ENCODE data around the gene BEGAIN. TPM values are rescaled to one million over a fixed set of nuclear protein-coding genes. Genes with fewer than 3 reads are reported as not detected.
"Not testable (repeated sequence)": the region's sequence is repeated elsewhere in the genome, so short reads cannot be mapped to it uniquely, and the experiment has no call there.

BEGAIN gene
- total and polyA plus RNA-seq, 4 donors = 4.9 to 26.6 (median 13.2) TPM

- H3K9me3 ChIP-seq (ENCODE audit: control insufficient read depth, insufficient read depth, low read length); DNase-seq (ENCODE audit: low read depth in 4 of 6, low spot score in 6 of 6); H3K4me3 ChIP-seq (ENCODE audit: low read depth, low read length); H3K4me1 ChIP-seq (ENCODE audit: control insufficient read depth, insufficient read depth, low read length); H3K36me3 ChIP-seq (ENCODE audit: control insufficient read depth, insufficient read depth, low read length); H3K27me3 ChIP-seq (ENCODE audit: control insufficient read depth, insufficient read depth, low read length); H3K27ac ChIP-seq (ENCODE audit: low read depth, low read length): not testable (repeated sequence)
- WGBS (ENCODE audit: insufficient coverage) = 100% methylated on average over 1 of the region's 3 CpGs
Measured at GRCh38 chr14:100506053-100506452, 81.2 kb downstream of the BEGAIN start.

DNA sequence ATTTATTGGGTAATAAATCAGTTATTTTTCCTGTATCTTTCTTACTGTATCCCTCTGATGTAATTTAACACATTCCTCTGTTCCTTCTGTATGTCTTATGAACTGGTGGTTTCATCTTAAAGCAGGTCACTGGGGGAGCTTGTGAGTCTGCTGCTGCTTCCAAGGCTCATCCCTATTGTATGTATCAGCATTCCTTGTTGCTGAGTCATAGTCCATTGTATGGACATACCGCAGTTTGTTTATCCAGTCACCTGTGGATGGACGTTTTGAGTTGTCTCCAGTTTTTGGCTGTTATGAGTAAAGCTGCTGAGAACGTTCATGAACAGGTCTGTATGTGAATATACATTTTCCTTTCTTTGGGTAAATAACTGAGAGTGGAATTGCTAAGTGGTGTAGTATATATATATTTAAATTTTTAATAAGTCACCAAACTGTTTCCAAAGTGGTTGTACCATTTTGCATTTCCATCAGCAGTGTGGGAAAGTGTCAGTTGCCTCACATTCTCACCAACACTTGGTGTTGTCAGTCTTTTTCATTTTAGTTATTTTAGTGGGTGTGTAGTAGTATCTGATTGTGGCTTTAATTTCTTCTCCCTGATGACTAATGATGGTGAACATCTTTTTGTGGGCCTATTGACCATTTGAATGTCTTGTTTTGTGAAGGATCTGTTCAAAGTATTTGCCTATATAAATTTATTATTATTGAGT lies 82.7 kb downstream of the BEGAIN start:
- Histone ChIP-seq H3K4me1 (ENCODE audit: control insufficient read depth, insufficient read depth, low read length) (peaks cover 7% of the 10 kb centered on the region), H3K27ac (ENCODE audit: low read depth, low read length) (no peak overlapping the region), H3K4me3 (ENCODE audit: low read depth, low read length) (no peak overlapping the region), H3K36me3 (ENCODE audit: control insufficient read depth, insufficient read depth, low read length) (no peaks in the 10 kb centered on the region), H3K27me3 (ENCODE audit: control insufficient read depth, insufficient read depth, low read length) (no peaks in the 10 kb centered on the region), H3K9me3 (ENCODE audit: control insufficient read depth, insufficient read depth, low read length) (peaks cover 4% of the 10 kb centered on the region)
- 92% methylated on average over 2 of the region's 3 CpGs for WGBS (ENCODE audit: insufficient coverage)
- DNase-seq (ENCODE audit: low read depth in 4 of 6, low spot score in 6 of 6) = no peak

- Histone ChIP-seq H3K4me1 (ENCODE audit: control insufficient read depth, insufficient read depth, low read length) (peaks cover 7% of the 10 kb centered on the region), H3K27ac (ENCODE audit: low read depth, low read length) (no peak overlapping the region), H3K27me3 (ENCODE audit: control insufficient read depth, insufficient read depth, low read length) (no peaks in the 10 kb centered on the region), H3K9me3 (ENCODE audit: control insufficient read depth, insufficient read depth, low read length) (peaks cover 4% of the 10 kb centered on the region), H3K4me3 (ENCODE audit: low read depth, low read length) (no peak overlapping the region), H3K36me3 (ENCODE audit: control insufficient read depth, insufficient read depth, low read length) (no peaks in the 10 kb centered on the region)
- 40% methylated on average over 1 of the region's 7 CpGs for WGBS (ENCODE audit: insufficient coverage)
- DNase-seq (ENCODE audit: low read depth in 4 of 6, low spot score in 6 of 6) = peak in 2 of 6 donors; percentile 19 to 93
Measured at GRCh38 chr14:100503251-100503650, 84.0 kb downstream of the BEGAIN start.

GRCh38 chr14:100502622-100503220 lies 84.5 kb downstream of the BEGAIN start:
- DNase-seq (ENCODE audit: low read depth in 4 of 6, low spot score in 6 of 6) = no peak
- Histone ChIP-seq H3K4me1 (ENCODE audit: control insufficient read depth, insufficient read depth, low read length) (peaks cover 11% of the 10 kb centered on the region), H3K36me3 (ENCODE audit: control insufficient read depth, insufficient read depth, low read length) (no peaks in the 10 kb centered on the region), H3K9me3 (ENCODE audit: control insufficient read depth, insufficient read depth, low read length) (peaks cover 4% of the 10 kb centered on the region), H3K4me3 (ENCODE audit: low read depth, low read length) (no peak overlapping the region), H3K27ac (ENCODE audit: low read depth, low read length) (no peak overlapping the region), H3K27me3 (ENCODE audit: control insufficient read depth, insufficient read depth, low read length) (no peaks in the 10 kb centered on the region)
- 92% methylated on average over 10 of the region's 10 CpGs for WGBS (ENCODE audit: insufficient coverage)

DNA sequence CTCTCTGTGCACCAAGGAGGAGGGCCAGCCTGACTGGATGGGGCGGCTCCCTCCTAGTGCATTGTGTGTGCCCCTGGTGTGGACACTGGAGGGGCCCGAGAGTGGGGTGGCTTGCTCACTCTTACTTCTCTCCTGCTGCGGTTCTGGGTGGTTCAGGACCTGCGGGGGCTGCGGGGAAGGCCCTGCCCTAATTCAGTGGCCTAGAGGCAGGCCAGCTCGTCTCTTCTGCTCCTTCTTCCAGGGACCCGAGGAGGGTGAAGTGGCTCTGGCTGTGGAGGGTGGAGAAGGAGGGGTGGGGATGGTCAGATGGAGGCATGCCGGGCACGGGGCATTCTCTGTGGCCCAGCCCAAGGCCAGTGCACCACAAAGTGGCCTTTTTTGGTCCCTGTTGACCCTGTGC lies 87.1 kb downstream of the BEGAIN start:
- no peaks in the 10 kb centered on the region for H3K36me3 ChIP-seq (ENCODE audit: control insufficient read depth, insufficient read depth, low read length)
- no peaks in the 10 kb centered on the region for H3K27me3 ChIP-seq (ENCODE audit: control insufficient read depth, insufficient read depth, low read length)
- DNase-seq (ENCODE audit: low read depth in 4 of 6, low spot score in 6 of 6) = no peak
- H3K4me3 ChIP-seq (ENCODE audit: low read depth, low read length) = no peak overlapping the region
- 100% methylated on average over 4 of the region's 9 CpGs for WGBS (ENCODE audit: insufficient coverage)
- H3K9me3 ChIP-seq (ENCODE audit: control insufficient read depth, insufficient read depth, low read length) = peaks cover 4% of the 10 kb centered on the region
- no peak overlapping the region for H3K27ac ChIP-seq (ENCODE audit: low read depth, low read length)
- peaks cover 13% of the 10 kb centered on the region for H3K4me1 ChIP-seq (ENCODE audit: control insufficient read depth, insufficient read depth, low read length)

- H3K36me3 ChIP-seq (ENCODE audit: control insufficient read depth, insufficient read depth, low read length) = no peaks in the 10 kb centered on the region
- peak in 1 of 6 donors; percentile 21 for DNase-seq (ENCODE audit: low read depth in 4 of 6, low spot score in 6 of 6)
- 81% methylated on average over 7 of the region's 9 CpGs for WGBS (ENCODE audit: insufficient coverage)
Measured at GRCh38 chr14:100498068-100498467, 89.1 kb downstream of the BEGAIN start.

DNA sequence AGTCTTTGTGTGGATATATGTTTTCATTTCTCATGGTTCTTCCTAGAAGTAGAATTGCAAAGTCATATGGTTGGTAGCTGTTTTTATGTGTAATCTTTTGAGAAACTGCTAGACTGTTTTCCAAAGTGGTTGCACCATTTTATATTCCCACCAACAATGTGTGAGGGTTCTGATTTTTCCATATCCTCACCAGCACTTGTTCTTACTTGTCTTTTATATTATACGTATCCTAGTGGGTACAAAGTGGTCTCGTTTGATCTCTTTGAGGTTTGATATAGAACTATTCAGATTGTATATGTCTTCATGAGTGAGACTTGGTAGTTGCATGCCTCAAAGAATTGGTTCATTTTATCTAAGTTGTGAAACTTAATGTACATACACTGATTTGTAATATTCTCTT lies 91.3 kb downstream of the BEGAIN start:
- DNase-seq (ENCODE audit: low read depth in 4 of 6, low spot score in 6 of 6) = no peak
- Histone ChIP-seq H3K4me1 (ENCODE audit: control insufficient read depth, insufficient read depth, low read length) (peaks cover 11% of the 10 kb centered on the region), H3K36me3 (ENCODE audit: control insufficient read depth, insufficient read depth, low read length) (peaks cover 2% of the 10 kb centered on the region), H3K27me3 (ENCODE audit: control insufficient read depth, insufficient read depth, low read length) (no peaks in the 10 kb centered on the region), H3K9me3 (ENCODE audit: control insufficient read depth, insufficient read depth, low read length) (no peaks in the 10 kb centered on the region), H3K4me3 (ENCODE audit: low read depth, low read length) (no peak overlapping the region), H3K27ac (ENCODE audit: low read depth, low read length) (no peak overlapping the region)
- no CpG with 5 or more reads among the region's 2 CpGs for WGBS (ENCODE audit: insufficient coverage)

More at GRCh38 chr14:100498068-100498467, 89.1 kb downstream of the BEGAIN start:
- Histone ChIP-seq H3K9me3 (ENCODE audit: control insufficient read depth, insufficient read depth, low read length) (no peaks in the 10 kb centered on the region), H3K27me3 (ENCODE audit: control insufficient read depth, insufficient read depth, low read length) (no peaks in the 10 kb centered on the region), H3K4me1 (ENCODE audit: control insufficient read depth, insufficient read depth, low read length) (peaks cover 12% of the 10 kb centered on the region), H3K4me3 (ENCODE audit: low read depth, low read length) (no peak overlapping the region), H3K27ac (ENCODE audit: low read depth, low read length) (no peak overlapping the region)

DNA sequence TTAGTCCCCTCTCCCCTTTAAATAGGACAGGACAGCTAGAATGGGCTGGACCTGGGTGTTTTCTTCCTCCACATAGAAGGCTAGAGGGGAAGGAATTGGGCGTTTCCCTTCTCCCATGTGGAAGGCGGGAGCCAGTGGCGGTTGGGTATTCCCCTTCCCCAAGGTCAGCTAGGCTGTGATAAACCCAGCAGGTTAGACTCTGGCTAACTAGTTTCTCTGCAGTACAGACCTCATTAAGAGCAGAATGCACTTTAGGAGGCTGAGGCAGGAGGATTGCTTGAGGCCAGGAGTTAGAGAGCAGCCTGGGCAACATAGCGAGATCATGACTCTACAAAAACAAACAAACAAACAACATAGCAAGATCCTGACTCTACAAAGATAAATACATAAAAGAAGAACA lies 92.6 kb downstream of the BEGAIN start:
- Histone ChIP-seq H3K27me3 (ENCODE audit: control insufficient read depth, insufficient read depth, low read length) (no peaks in the 10 kb centered on the region), H3K4me1 (ENCODE audit: control insufficient read depth, insufficient read depth, low read length) (peaks cover 16% of the 10 kb centered on the region), H3K36me3 (ENCODE audit: control insufficient read depth, insufficient read depth, low read length) (peaks cover 3% of the 10 kb centered on the region), H3K9me3 (ENCODE audit: control insufficient read depth, insufficient read depth, low read length) (no peaks in the 10 kb centered on the region), H3K27ac (ENCODE audit: low read depth, low read length) (no peak overlapping the region), H3K4me3 (ENCODE audit: low read depth, low read length) (no peak overlapping the region)
- no CpG with 5 or more reads among the region's 4 CpGs for WGBS (ENCODE audit: insufficient coverage)
- no peak for DNase-seq (ENCODE audit: low read depth in 4 of 6, low spot score in 6 of 6)

DNA sequence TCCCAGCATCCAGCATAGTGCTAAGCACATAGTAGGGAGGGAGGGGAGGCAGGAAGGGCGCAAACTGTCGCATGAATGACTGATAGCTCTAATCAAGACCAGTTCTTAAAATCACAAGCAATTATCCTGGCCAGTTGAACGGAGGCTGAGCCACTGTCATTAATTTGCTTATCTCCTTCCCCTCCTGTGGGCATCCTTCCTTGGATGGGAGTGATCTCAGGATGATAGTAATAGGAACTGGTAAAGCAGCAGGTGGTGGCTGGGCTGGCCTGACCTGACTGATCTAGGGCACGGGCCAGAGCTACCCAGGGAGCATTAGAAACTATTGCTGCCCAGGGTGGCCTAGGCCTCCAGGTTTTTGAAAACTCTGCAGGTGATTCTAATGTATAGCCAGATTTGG lies 97.0 kb downstream of the BEGAIN start:
- no peak for DNase-seq (ENCODE audit: low read depth in 4 of 6, low spot score in 6 of 6)
- H3K9me3 ChIP-seq (ENCODE audit: control insufficient read depth, insufficient read depth, low read length) = no peaks in the 10 kb centered on the region
- no peaks in the 10 kb centered on the region for H3K27me3 ChIP-seq (ENCODE audit: control insufficient read depth, insufficient read depth, low read length)
- H3K4me1 ChIP-seq (ENCODE audit: control insufficient read depth, insufficient read depth, low read length) = peaks cover 26% of the 10 kb centered on the region
- H3K36me3 ChIP-seq (ENCODE audit: control insufficient read depth, insufficient read depth, low read length) = peaks cover 3% of the 10 kb centered on the region
- no peak overlapping the region for H3K4me3 ChIP-seq (ENCODE audit: low read depth, low read length)
- WGBS (ENCODE audit: insufficient coverage) = 82% methylated on average over 1 of the region's 4 CpGs
- no peak overlapping the region for H3K27ac ChIP-seq (ENCODE audit: low read depth, low read length)

DNA sequence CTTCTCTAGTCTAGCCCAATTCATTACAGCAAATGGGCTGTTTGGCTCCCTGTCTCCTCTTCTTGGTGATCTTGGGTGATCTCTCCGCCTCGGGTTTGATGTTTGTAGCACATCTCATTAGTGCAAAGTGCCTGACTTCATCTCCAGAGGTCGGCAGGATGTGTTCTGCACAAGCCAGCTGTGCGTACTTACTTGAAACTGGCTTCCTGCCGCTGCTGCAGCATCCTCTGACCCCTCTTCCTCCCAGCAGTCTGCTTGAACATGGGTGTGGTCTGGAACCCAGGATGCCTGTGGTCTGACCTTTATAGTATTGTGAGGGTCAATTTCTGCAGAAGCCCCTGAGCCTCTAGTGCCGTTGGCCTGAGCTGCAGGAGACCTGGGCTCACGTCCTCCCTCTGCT lies 99.2 kb downstream of the BEGAIN start:
- Histone ChIP-seq H3K36me3 (ENCODE audit: control insufficient read depth, insufficient read depth, low read length) (peaks cover 3% of the 10 kb centered on the region), H3K9me3 (ENCODE audit: control insufficient read depth, insufficient read depth, low read length) (no peaks in the 10 kb centered on the region), H3K4me3 (ENCODE audit: low read depth, low read length) (no peak overlapping the region), H3K27ac (ENCODE audit: low read depth, low read length) (no peak overlapping the region), H3K4me1 (ENCODE audit: control insufficient read depth, insufficient read depth, low read length) (peaks cover 26% of the 10 kb centered on the region), H3K27me3 (ENCODE audit: control insufficient read depth, insufficient read depth, low read length) (no peaks in the 10 kb centered on the region)
- no peak for DNase-seq (ENCODE audit: low read depth in 4 of 6, low spot score in 6 of 6)
- WGBS (ENCODE audit: insufficient coverage) = 75% methylated on average over 7 of the region's 7 CpGs
